Activated naive CD4-positive, alpha-beta T cell treated with anti-CD3 and anti-CD28 coated beads for 36 hours (primary cell): ENCODE data around the gene KCNJ6. TPM values are rescaled to one million over a fixed set of nuclear protein-coding genes. Genes with fewer than 3 reads are reported as not detected.
A peak's percentile ranks its signal among the peaks of the same experiment; 100 is the strongest.
"Not testable (repeated sequence)": the region's sequence is repeated elsewhere in the genome, so short reads cannot be mapped to it uniquely, and the experiment has no call there.

Experiments
- CTCF ChIA-PET: fragments of 350-600 bp; sonication (Branson Sonifier 250); formaldehyde crosslinking; loops from one replicate; lab custom pipeline; 2021; ENCODE audit warnings: antibody characterized with exemption; lab: Charles Lee
- DNase-seq: peaks from one replicate; pipeline ENCODE4 v3.0.0-alpha.2; 2020
- H3K27ac Mint-ChIP-seq: one replicate; pipeline ENCODE4 v1.8.0; 2021; ENCODE audit warnings: mild to moderate bottlenecking, mixed read lengths
- H3K27me3 Mint-ChIP-seq: one replicate; pipeline ENCODE4 v1.8.0; 2021; ENCODE audit warnings: low read depth, mixed read lengths
- H3K36me3 Mint-ChIP-seq: one replicate; pipeline ENCODE4 v1.8.0; 2021; ENCODE audit warnings: low read depth, mixed read lengths
- H3K4me1 Mint-ChIP-seq: one replicate; pipeline ENCODE4 v1.8.0; 2021; ENCODE audit warnings: low read depth, mixed read lengths
- H3K4me3 Mint-ChIP-seq: one replicate; pipeline ENCODE4 v1.8.0; 2021; ENCODE audit warnings: mild to moderate bottlenecking, moderate library complexity, mixed read lengths
- H3K9me3 Mint-ChIP-seq: one replicate; pipeline ENCODE4 v1.8.0; 2021; ENCODE audit warnings: mixed read lengths
- intact Hi-C: fragments of 100-400 bp; cut with micrococcal nuclease; formaldehyde crosslinking; loops from one replicate; pipeline ENCODE4 v1.15.1; 2023
- total RNA-seq, 2 experiments: library from RNA; stranded (reverse); gene quantifications; one replicate each; pipeline ENCODE4 v1.2.3, GENCODE V29; 2021

The KCNJ6 gene
- total RNA-seq, 2 experiments from 2014 or later, result not detected

- Mint-ChIP-seq H3K4me1 (no peaks in the 10 kb centered on the region), H3K9me3 (no peaks in the 10 kb centered on the region), H3K36me3 (no peaks in the 10 kb centered on the region), H3K27ac (no peak overlapping the region), H3K4me3 (no peak overlapping the region), H3K27me3 (peaks cover 4% of the 10 kb centered on the region)
- CTCF ChIA-PET, result no interaction called here
- intact Hi-C loops, result no loop called here
- DNase-seq, result no peak
These were observed 145.8 kb downstream of the KCNJ6 start for GRCh38 chr21:37770461-37770860.

- Mint-ChIP-seq H3K9me3 (no peaks in the 10 kb centered on the region), H3K27ac (no peak overlapping the region)
These were observed 146.6 kb downstream of the KCNJ6 start for GRCh38 chr21:37769656-37770055.

DNA sequence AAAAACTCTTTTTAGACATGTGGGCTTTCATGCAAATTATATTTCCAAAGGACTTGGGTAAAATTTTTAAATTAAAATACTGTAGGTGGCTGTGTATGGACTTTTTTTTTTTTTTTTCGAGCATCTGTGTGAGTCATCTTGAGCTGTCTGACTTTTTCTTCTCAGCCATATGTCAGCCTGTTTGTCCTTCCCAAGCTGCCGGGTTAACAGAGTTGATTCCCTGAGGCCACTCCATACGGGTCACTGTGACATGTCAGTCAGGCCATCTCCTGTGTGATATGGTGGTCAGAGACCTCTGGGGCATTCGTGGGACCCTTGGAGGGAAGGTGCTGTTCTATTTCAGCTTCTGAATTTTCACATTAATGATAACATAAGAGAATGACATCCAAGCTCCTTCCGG is 148.3 kb downstream of the KCNJ6 start:
- no peak for DNase-seq
- Mint-ChIP-seq H3K4me1 (no peaks in the 10 kb centered on the region), H3K9me3 (no peaks in the 10 kb centered on the region), H3K27ac (no peak overlapping the region), H3K4me3 (no peak overlapping the region), H3K36me3 (no peaks in the 10 kb centered on the region), H3K27me3 (peaks cover 4% of the 10 kb centered on the region)
- intact Hi-C loops, result no loop called here
- CTCF ChIA-PET, result interaction anchor here (0.7 kb wide), 1 partner anchor 357 kb away, joined by 3 read pairs; no protein-coding TSS in a partner anchor

More at GRCh38 chr21:37769656-37770055, 146.6 kb downstream of the KCNJ6 start:
- no peak for DNase-seq
- intact Hi-C loops, result no loop called here
- CTCF ChIA-PET, result interaction anchor here (0.7 kb wide), 1 partner anchor 41 kb away, joined by 3 read pairs; no protein-coding TSS in a partner anchor
- Mint-ChIP-seq H3K36me3 (no peaks in the 10 kb centered on the region), H3K4me1 (no peaks in the 10 kb centered on the region), H3K4me3 (no peak overlapping the region), H3K27me3 (peaks cover 4% of the 10 kb centered on the region)

DNA sequence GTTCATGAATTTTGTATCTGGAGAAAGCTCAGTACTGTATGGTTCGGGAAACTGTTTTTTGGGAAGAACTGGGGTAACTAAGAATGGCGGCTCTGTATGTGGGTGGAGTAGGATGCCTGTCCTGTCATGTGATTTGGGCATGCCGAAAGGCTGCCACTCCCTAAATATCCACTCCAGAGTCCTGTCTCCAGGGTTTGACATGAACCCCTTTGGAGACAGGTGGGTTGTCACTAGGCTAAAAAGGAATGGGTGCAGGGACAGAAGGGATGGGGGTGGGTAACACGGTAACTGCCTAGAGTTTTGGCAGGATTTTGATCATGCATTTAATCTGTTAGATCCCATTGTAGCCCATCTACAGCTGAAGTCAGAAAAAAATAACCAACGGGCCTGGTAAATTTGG is 150.1 kb downstream of the KCNJ6 start:
- no peaks in the 10 kb centered on the region for H3K4me1 Mint-ChIP-seq
- intact Hi-C loops, result no loop called here
- no peaks in the 10 kb centered on the region for H3K36me3 Mint-ChIP-seq
- H3K27me3 Mint-ChIP-seq, result peaks cover 4% of the 10 kb centered on the region
- H3K9me3 Mint-ChIP-seq, result no peaks in the 10 kb centered on the region
- no peak overlapping the region for H3K4me3 Mint-ChIP-seq
- CTCF ChIA-PET, result interaction anchor here (1.2 kb wide), 1 partner anchor 89 kb away, joined by 3 read pairs; no protein-coding TSS in a partner anchor
- DNase-seq, result no peak
- H3K27ac Mint-ChIP-seq, result no peak overlapping the region

DNA sequence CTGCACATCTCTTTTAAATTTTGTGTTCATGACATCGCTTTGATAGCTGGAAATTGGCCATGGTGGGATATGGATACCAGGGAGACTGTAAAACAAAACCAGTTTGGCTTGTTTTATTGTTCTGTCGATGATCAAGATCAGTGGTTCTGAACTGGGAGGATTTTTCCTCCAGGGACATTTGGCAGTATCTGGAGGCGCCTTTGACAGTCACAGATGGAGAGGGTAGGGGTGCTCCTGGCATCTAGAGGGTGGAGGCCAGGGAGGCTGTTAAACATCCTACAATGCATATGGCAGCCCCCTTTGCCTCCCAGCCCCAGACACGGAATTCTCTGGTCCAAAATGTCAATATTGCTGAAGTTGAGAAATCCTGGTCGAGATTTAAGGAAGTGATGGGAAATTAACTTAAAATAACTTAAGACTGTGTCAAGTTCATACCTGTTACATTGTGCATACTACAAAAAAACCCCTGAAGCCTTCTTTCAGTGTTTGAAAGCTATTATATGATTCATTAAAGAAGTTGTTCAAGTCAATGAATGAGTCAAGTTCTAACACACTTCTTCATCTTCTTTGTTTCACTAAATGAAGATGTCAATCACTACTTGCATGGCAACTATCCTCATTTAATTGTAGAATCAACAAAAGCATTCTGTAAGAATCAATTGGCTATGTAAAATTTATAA is 150.9 kb downstream of the KCNJ6 start:
- no peak overlapping the region for H3K4me3 Mint-ChIP-seq
- peaks cover 4% of the 10 kb centered on the region for H3K27me3 Mint-ChIP-seq
- H3K27ac Mint-ChIP-seq, result no peak overlapping the region
- CTCF ChIA-PET, result interaction anchor here (1.2 kb wide), 1 partner anchor 88 kb away, joined by 3 read pairs; no protein-coding TSS in a partner anchor
- H3K9me3 Mint-ChIP-seq, result no peaks in the 10 kb centered on the region
- no peak for DNase-seq
- intact Hi-C loops, result no loop called here
- no peaks in the 10 kb centered on the region for H3K4me1 Mint-ChIP-seq
- no peaks in the 10 kb centered on the region for H3K36me3 Mint-ChIP-seq

- Mint-ChIP-seq H3K4me1 (no peaks in the 10 kb centered on the region), H3K9me3 (no peaks in the 10 kb centered on the region), H3K27me3 (peaks cover 2% of the 10 kb centered on the region), H3K4me3 (no peak overlapping the region), H3K36me3 (no peaks in the 10 kb centered on the region), H3K27ac (no peak overlapping the region)
- CTCF ChIA-PET, result interaction anchor here (1.2 kb wide), 1 partner anchor 88 kb away, joined by 3 read pairs; no protein-coding TSS in a partner anchor
- DNase-seq, result no peak
- intact Hi-C loops, result no loop called here
These were observed 151.6 kb downstream of the KCNJ6 start for GRCh38 chr21:37764691-37765090.

GRCh38 chr21:37763298-37763697 is 153.0 kb downstream of the KCNJ6 start:
- Mint-ChIP-seq H3K9me3 (no peaks in the 10 kb centered on the region), H3K4me1 (no peaks in the 10 kb centered on the region), H3K36me3 (no peaks in the 10 kb centered on the region), H3K27me3 (peaks cover 2% of the 10 kb centered on the region), H3K27ac (no peak overlapping the region), H3K4me3 (no peak overlapping the region)
- CTCF ChIA-PET, result no interaction called here
- intact Hi-C loops, result no loop called here
- DNase-seq, result no peak

GRCh38 chr21:37762606-37763005 is 153.7 kb downstream of the KCNJ6 start:
- no peak for DNase-seq
- H3K9me3 Mint-ChIP-seq, result no peaks in the 10 kb centered on the region
- peaks cover 4% of the 10 kb centered on the region for H3K27me3 Mint-ChIP-seq
- no peak overlapping the region for H3K27ac Mint-ChIP-seq
- no peaks in the 10 kb centered on the region for H3K4me1 Mint-ChIP-seq
- CTCF ChIA-PET, result no interaction called here
- no peaks in the 10 kb centered on the region for H3K36me3 Mint-ChIP-seq
- intact Hi-C loops, result no loop called here
- H3K4me3 Mint-ChIP-seq, result no peak overlapping the region

GRCh38 chr21:37761406-37761805 is 154.9 kb downstream of the KCNJ6 start:
- CTCF ChIA-PET, DNase-seq, H3K27me3 Mint-ChIP-seq, intact Hi-C loops, H3K27ac Mint-ChIP-seq, H3K36me3 Mint-ChIP-seq, H3K9me3 Mint-ChIP-seq, H3K4me3 Mint-ChIP-seq, H3K4me1 Mint-ChIP-seq: not testable (repeated sequence)

DNA sequence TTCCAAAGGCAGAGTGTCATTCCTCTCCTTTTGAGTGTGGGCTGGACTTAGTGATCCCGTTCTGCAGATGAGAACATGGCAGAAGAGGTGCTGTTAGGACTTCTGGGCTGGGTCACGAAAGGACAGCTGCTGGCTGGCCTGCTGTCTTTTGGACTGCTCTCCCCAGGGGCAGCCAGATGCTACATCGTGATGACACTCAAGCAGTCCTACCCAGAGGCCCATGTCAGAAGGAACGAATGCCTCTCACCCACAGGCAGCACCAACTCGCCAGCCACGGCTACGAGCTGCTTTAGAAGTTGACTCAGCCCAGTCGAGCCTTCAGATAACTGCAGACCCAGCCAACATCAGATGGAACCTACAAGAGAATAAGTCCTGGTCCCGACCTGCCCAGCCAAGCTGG is 156.5 kb downstream of the KCNJ6 start:
- H3K4me1 Mint-ChIP-seq, result no peaks in the 10 kb centered on the region
- H3K36me3 Mint-ChIP-seq, result no peaks in the 10 kb centered on the region
- no peaks in the 10 kb centered on the region for H3K9me3 Mint-ChIP-seq
- intact Hi-C loops, result no loop called here
- no peak overlapping the region for H3K27ac Mint-ChIP-seq
- peaks cover 7% of the 10 kb centered on the region for H3K27me3 Mint-ChIP-seq
- CTCF ChIA-PET, result interaction anchor here (1.3 kb wide), 1 partner anchor 10 kb away, joined by 3 read pairs; no protein-coding TSS in a partner anchor
- no peak overlapping the region for H3K4me3 Mint-ChIP-seq
- DNase-seq, result no peak

DNA sequence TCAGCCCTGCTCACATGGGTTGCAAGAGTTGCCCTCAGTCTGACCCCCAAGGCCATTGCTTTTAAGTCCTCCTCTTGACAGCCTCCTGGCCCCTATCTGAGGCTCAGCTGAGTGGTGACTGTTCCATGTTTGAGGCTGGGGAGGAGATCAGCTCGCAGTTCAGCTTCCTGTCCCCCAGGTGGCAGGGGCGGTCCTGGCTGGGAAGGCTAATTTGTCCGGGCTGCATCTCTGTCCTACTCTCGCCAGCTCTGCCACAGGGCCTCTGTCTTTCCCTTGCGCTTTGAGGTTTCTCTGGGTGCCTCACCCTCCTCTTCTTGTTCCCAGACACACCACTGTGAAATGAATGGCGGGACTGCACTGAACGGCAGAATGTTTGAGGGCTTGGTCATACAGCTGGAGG is 157.3 kb downstream of the KCNJ6 start:
- H3K36me3 Mint-ChIP-seq, result no peaks in the 10 kb centered on the region
- CTCF ChIA-PET, result interaction anchor here (0.6 to 1.3 kb wide), 3 partner anchors 9 to 55 kb away, joined by 3 read pairs; no protein-coding TSS in a partner anchor
- no peaks in the 10 kb centered on the region for H3K4me1 Mint-ChIP-seq
- intact Hi-C loops, result no loop called here
- peak; percentile 38 for DNase-seq
- H3K4me3 Mint-ChIP-seq, result no peak overlapping the region
- H3K27me3 Mint-ChIP-seq, result peaks cover 7% of the 10 kb centered on the region
- H3K9me3 Mint-ChIP-seq, result no peaks in the 10 kb centered on the region
- no peak overlapping the region for H3K27ac Mint-ChIP-seq

GRCh38 chr21:37757606-37758376 is 158.5 kb downstream of the KCNJ6 start:
- Mint-ChIP-seq H3K36me3 (no peaks in the 10 kb centered on the region), H3K4me1 (no peaks in the 10 kb centered on the region), H3K4me3 (no peak overlapping the region), H3K9me3 (no peaks in the 10 kb centered on the region), H3K27ac (no peak overlapping the region), H3K27me3 (peaks cover 7% of the 10 kb centered on the region)
- CTCF ChIA-PET, result interaction anchor here (0.6 kb wide), 1 partner anchor 53 kb away, joined by 3 read pairs; no protein-coding TSS in a partner anchor
- intact Hi-C loops, result no loop called here
- no peak for DNase-seq
